C4-2B (cell line): ENCODE data around the gene LPP.

Experiments
- H3K27ac ChIP-seq: fragments of 450-650 bp; 2 replicates; pipeline ENCODE4 v1.5.1; 2017
- CTCF ChIP-seq: fragments of 450-650 bp; conservative IDR thresholded peaks from 2 replicates; pipeline ENCODE4 v1.5.1; 2017; ENCODE audit warnings: mild to moderate bottlenecking
- ZFX ChIP-seq: fragments of 450-650 bp; IDR thresholded peaks from 2 replicates; pipeline ENCODE4 v1.6.1; 2017

LPP gene

GRCh38 chr3:188158731-188159310, 4.9 kb downstream of the LPP start:
- no peak overlapping the region; the same call in 1 of the 2 replicates for H3K27ac ChIP-seq

GRCh38 chr3:188160751-188161150, 6.8 kb downstream of the LPP start:
- H3K27ac ChIP-seq, result no peak overlapping the region
- no peak for TF ChIP-seq ZFX

More at GRCh38 chr3:188158731-188159310, 4.9 kb downstream of the LPP start:
- no peak for TF ChIP-seq CTCF
- TF ChIP-seq ZFX, result no peak

GRCh38 chr3:188164248-188164687, 10.3 kb downstream of the LPP start:
- TF ChIP-seq ZFX (no peak), CTCF (no peak)
- peak overlapping the region; percentile 81 for H3K27ac ChIP-seq

- no peak overlapping the region for H3K27ac ChIP-seq
Observed at GRCh38 chr3:188165596-188165995, 11.6 kb downstream of the LPP start.

GRCh38 chr3:188166441-188166840, 12.5 kb downstream of the LPP start:
- no peak for TF ChIP-seq ZFX
- H3K27ac ChIP-seq, result no peak overlapping the region

More at GRCh38 chr3:188165596-188165995, 11.6 kb downstream of the LPP start:
- TF ChIP-seq ZFX (no peak), CTCF (no peak)

GRCh38 chr3:188168186-188168585, 14.2 kb downstream of the LPP start:
- H3K27ac ChIP-seq, result no peak overlapping the region
- TF ChIP-seq CTCF, result no peak
- TF ChIP-seq ZFX, result no peak

GRCh38 chr3:188168648-188169047, 14.7 kb downstream of the LPP start:
- no peak overlapping the region for H3K27ac ChIP-seq
- TF ChIP-seq ZFX (no peak), CTCF (no peak)

GRCh38 chr3:188169830-188170455, 16.0 kb downstream of the LPP start:
- peak overlapping the region; percentile 71 for H3K27ac ChIP-seq
- no peak for TF ChIP-seq ZFX
- no peak for TF ChIP-seq CTCF
